K562 (cell line): Measurements from ENCODE around the gene LRFN4. TPM values are rescaled to one million over a fixed set of nuclear protein-coding genes. Genes with fewer than 3 reads are reported as not detected.
A peak's percentile ranks its signal among the peaks of the same experiment; 100 is the strongest.

Experiments
- ATAC-seq: fragments of 200-7000 bp; cut with Tn5 transposase; 3 replicates; pipeline ENCODE4 v1.9.1; 2020; ENCODE audit warnings: moderate library complexity
- Bru-seq: library from RNA; stranded (reverse); fragments of 400-500 nt; gene quantifications from one replicate; lab custom pipeline; 2021; lab: Mats Ljungman, UMichigan
- BruChase-seq, 2 experiments: library from RNA; stranded (reverse); fragments of 400-500 nt; gene quantifications; one replicate each; lab custom pipeline; 2021; lab: Mats Ljungman, UMichigan
- BruUV-seq: library from RNA; stranded (reverse); fragments of 400-500 nt; replicated peaks from 2 replicates; lab custom pipeline; 2021; lab: Mats Ljungman, UMichigan
- CTCF ChIA-PET: fragments of 300-600 bp; formaldehyde crosslinking; extraction: SDS; loops from one replicate; lab custom pipeline; 2021; ENCODE audit warnings: low intra/inter-chr PET ratio; lab: Yijun Ruan, JAX
- POLR2A ChIA-PET: fragments of 300-600, 350-650 bp; sonication (Branson Sonifier 250); formaldehyde crosslinking; extraction: SDS; loops from one replicate; lab custom pipeline; 2021; ENCODE audit warnings: antibody characterized with exemption, inconsistent platforms; lab: Yijun Ruan, JAX
- DNase-seq, 4 experiments: peaks; one replicate each; pipeline versions ENCODE4 v3.0.0 to v3.0.0-alpha.2; 2011 to 2018; ENCODE audit warnings: low spot score in 3 of 4, mixed read lengths in 3 of 4; ENCODE audit errors: extremely low read depth in 1 of 4
- FAIRE-seq: peaks from 2 replicates; lab custom pipeline; 2011; peaks lifted over from hg19 to GRCh38; lab: Jason Lieb, UNC
- H2AFZ ChIP-seq: 2 replicates; pipeline ENCODE4 v1.6.0; 2011; ENCODE audit warnings: low read depth, low read length, control low read depth, inconsistent platforms
- H3K27ac ChIP-seq: fragments of 200-600 bp; 3 replicates; pipeline ENCODE4 v1.8.0; 2011; ENCODE audit warnings: low read depth, mild to moderate bottlenecking, control low read depth, inconsistent platforms, low read length, moderate library complexity, mixed read lengths; ENCODE audit errors: extremely low read depth
- H3K27me3 ChIP-seq, 2 experiments: fragments of 300-600 bp in 1 of 2; 2 replicates in 1 of 2; 3 replicates in 1 of 2; pipeline versions ENCODE4 v1.6.0 to v1.8.0; 2011; ENCODE audit warnings: inconsistent platforms in 2 of 2, low read length in 2 of 2, mild to moderate bottlenecking in 1 of 2, mixed read lengths in 1 of 2, moderate library complexity in 1 of 2; ENCODE audit not compliant: control insufficient read depth in 2 of 2, insufficient read depth in 2 of 2
- H3K36me3 ChIP-seq: fragments of 300-600 bp; 3 replicates; pipeline ENCODE4 v1.8.0; 2011; ENCODE audit warnings: mild to moderate bottlenecking, low read length, inconsistent platforms; ENCODE audit not compliant: control insufficient read depth, insufficient read depth
- H3K4me1 ChIP-seq, 2 experiments: fragments of 200-600 bp in 1 of 2; replicated peaks in 1 of 2; 2 replicates in 1 of 2; 3 replicates in 1 of 2; pipeline versions ENCODE4 v1.5.1 to v1.8.0; 2011; ENCODE audit warnings: inconsistent platforms in 2 of 2, low read length in 2 of 2, mild to moderate bottlenecking in 1 of 2, mixed read lengths in 1 of 2, moderate library complexity in 1 of 2; ENCODE audit not compliant: control insufficient read depth in 2 of 2, insufficient read depth in 2 of 2
- H3K4me2 ChIP-seq: 2 replicates; pipeline ENCODE4 v1.6.1; 2011; ENCODE audit warnings: low read length, control low read depth, inconsistent platforms, mixed read lengths; ENCODE audit not compliant: insufficient read depth
- H3K4me3 ChIP-seq: fragments of 200-600 bp; sonication (generic), shearing (Covaris generic); 2 replicates; pipeline ENCODE4 v1.5.1; 2016; ENCODE audit warnings: control low read depth, inconsistent platforms
- H3K79me2 ChIP-seq: fragments of 200-600 bp; 3 replicates; pipeline ENCODE4 v1.8.0; 2011; ENCODE audit warnings: low read length, inconsistent platforms; ENCODE audit not compliant: control insufficient read depth, insufficient read depth
- H3K9ac ChIP-seq, 2 experiments: 2 replicates each; pipeline versions ENCODE4 v1.6.0 to v1.6.1; 2011; ENCODE audit warnings: low read depth in 2 of 2, low read length in 2 of 2, control low read depth in 1 of 2, inconsistent platforms in 1 of 2, mild to moderate bottlenecking in 1 of 2, mixed read lengths in 1 of 2; ENCODE audit not compliant: insufficient read depth in 1 of 2
- H3K9me1 ChIP-seq: one replicate; pipeline ENCODE4 v1.6.0; 2011; ENCODE audit warnings: inconsistent platforms, mild to moderate bottlenecking, low read length, moderate library complexity; ENCODE audit not compliant: control insufficient read depth, insufficient read depth
- H3K9me3 ChIP-seq: replicated peaks from 2 replicates; pipeline ENCODE4 v1.5.1; 2011; ENCODE audit warnings: low read depth, low read length, inconsistent platforms; ENCODE audit not compliant: control insufficient read depth, insufficient read depth
- H4K20me1 ChIP-seq: replicated peaks from 2 replicates; pipeline ENCODE4 v1.6.1; 2011; ENCODE audit warnings: low read length, inconsistent platforms, mixed read lengths; ENCODE audit not compliant: control insufficient read depth, insufficient read depth
- FIP1L1 ChIP-seq: fragments of 200-400 bp; formaldehyde crosslinking; IDR thresholded peaks from 2 replicates; pipeline ENCODE4 v1.6.1; 2018; ENCODE audit warnings: mild to moderate bottlenecking, low read depth, low read length; ENCODE audit not compliant: poor library complexity, severe bottlenecking
- HIVEP1 ChIP-seq: fragments of 250-450 bp; sonication (Bioruptor Pico); IDR thresholded peaks from 2 replicates; pipeline ENCODE4 v1.4.0; 2020; ENCODE audit warnings: mild to moderate bottlenecking
- MTA1 ChIP-seq: fragments of 450-650 bp; IDR thresholded peaks from 2 replicates; pipeline ENCODE4 v1.6.1; 2017; ENCODE audit warnings: borderline replicate concordance
- NFYB ChIP-seq: IDR thresholded peaks from 2 replicates; pipeline ENCODE4 v1.6.1; 2011; ENCODE audit warnings: mild to moderate bottlenecking, moderate library complexity; ENCODE audit not compliant: insufficient read length; ENCODE audit errors: extremely low read depth
- NONO ChIP-seq, 2 experiments: fragments of 200-400 bp in 1 of 2; fragments of 450-650 bp in 1 of 2; formaldehyde crosslinking in 1 of 2; IDR thresholded peaks; 2 replicates each; pipeline ENCODE4 v1.6.1; 2017; ENCODE audit warnings: low read depth in 2 of 2, mild to moderate bottlenecking in 2 of 2, moderate library complexity in 2 of 2, low read length in 1 of 2
- POLR2G ChIP-seq: fragments of 200-400 bp; formaldehyde crosslinking; IDR thresholded peaks from 2 replicates; pipeline ENCODE4 v1.6.1; 2017; ENCODE audit warnings: low read depth, mild to moderate bottlenecking, antibody characterized with exemption, low read length, moderate library complexity
- PPARD ChIP-seq: fragments of 250-450 bp; sonication (Bioruptor Pico); IDR thresholded peaks from 2 replicates; pipeline ENCODE4 v1.8.0; 2022; ENCODE audit warnings: inconsistent platforms, mild to moderate bottlenecking, moderate library complexity
- RAD21 ChIP-seq, 2 experiments: fragments of 250-450 bp in 1 of 2; fragments of 450-650 bp in 1 of 2; sonication (Bioruptor Pico) in 1 of 2; formaldehyde crosslinking in 1 of 2; IDR thresholded peaks in 1 of 2; conservative IDR thresholded peaks in 1 of 2; 2 replicates each; pipeline versions ENCODE4 v1.4.0 to v1.8.0; 2020 to 2022; ENCODE audit warnings: mild to moderate bottlenecking in 2 of 2, moderate library complexity in 1 of 2
- WGBS: fragments of 100-300 bp; shearing (Covaris generic); methylation state at CpG from one replicate; pipeline ENCODE4 v1.1.6; 2016; ENCODE audit warnings: low coverage, mixed read lengths; ENCODE audit not compliant: insufficient coverage; ENCODE audit errors: missing lambda C conversion rate; 5-methylcytosine and 5-hydroxymethylcytosine counted together
- in situ Hi-C: fragments of 300-500 bp; cut with MboI; formaldehyde crosslinking; loops from 4 replicates; pipeline ENCODE4 v1.15.0; 2018; ENCODE audit warnings: inconsistent platforms, mixed read lengths
- intact Hi-C: fragments of 100-400 bp; cut with micrococcal nuclease; formaldehyde crosslinking; loops from 2 replicates; pipeline ENCODE4 v1.14.2; 2022
- long read RNA-seq, 3 experiments: library from polyadenylated mRNA in 2 of 3; library from RNA in 1 of 3; unstranded in 2 of 3; stranded (forward) in 1 of 3; transcript quantifications; one replicate each; pipeline ENCODE4 v2.0.0, GENCODE V29; 2019 to 2022
- polyA minus RNA-seq, 3 experiments: library from RNA; depleted of rRNA, polyadenylated mRNA; stranded (reverse); fragments of >200 nt; gene quantifications; 2 replicates each; pipeline ENCODE4 v1.2.3, GENCODE V29; 2011
- polyA plus RNA-seq, 8 experiments: library from polyadenylated mRNA; depleted of rRNA in 4 of 8; stranded (reverse) in 5 of 8; unstranded in 3 of 8; fragments of >200 nt; fragmentation: Nextera tagmentation in 2 of 8; fragmentation: Illumina TruSeq in 1 of 8; extraction: Ambion mirVana in 2 of 8; extraction: Trizol in 1 of 8; gene quantifications; 2 replicates each; pipeline versions ENCODE4 v1.2.1 to v1.2.3, GENCODE V29; 2011 to 2014; ENCODE audit warnings: inconsistent platforms in 1 of 8, missing spikeins in 1 of 8
- total RNA-seq, 7 experiments: library from RNA; depleted of rRNA in 6 of 7; stranded (reverse); fragments of >200 nt in 6 of 7; fragmentation: Illumina TruSeq in 2 of 7; extraction: Trizol in 2 of 7; gene quantifications; 2 replicates each; pipeline versions ENCODE4 v1.2.1 to v1.2.3, GENCODE V29; 2011 to 2021; ENCODE audit warnings: low replicate concordance in 1 of 7
- TF ChIP-seq, protein P1 (sequence below): fragments of 250-450 bp; sonication (Bioruptor Pico); IDR thresholded peaks from 2 replicates; pipeline ENCODE4 v1.5.0; 2021
- TF ChIP-seq, protein P2 (sequence below): sonication (generic); formaldehyde crosslinking; IDR thresholded peaks from 2 replicates; pipeline ENCODE4 v1.9.0; 2022; ENCODE audit warnings: mild to moderate bottlenecking, missing genetic modification reagents

Gene LRFN4
- 6.4 and 27.6 TPM in 2 replicates for total RNA-seq (2011; cell fraction: chromatin; rRNA removed; ENCODE audit: low replicate concordance)
- total RNA-seq (2011; cell fraction: nucleolus; rRNA removed), result 47.9 and 52.9 TPM in 2 replicates
- total RNA-seq (2011; cell fraction: nucleoplasm; rRNA removed), result 13.7 and 16.8 TPM in 2 replicates
- total RNA-seq (2014; rRNA removed) (41.3 and 53.0 TPM in 2 replicates), total RNA-seq (2014; rRNA removed; fragmentation: Illumina TruSeq; extraction: Trizol) (1.1 and 1.5 TPM in 2 replicates), total RNA-seq (2015; rRNA removed; fragmentation: Illumina TruSeq; extraction: Trizol) (19.4 and 23.0 TPM in 2 replicates), total RNA-seq (2021) (59.5 and 60.1 TPM in 2 replicates), polyA plus RNA-seq (2011; rRNA removed) (6.7 and 11.3 TPM in 2 replicates), polyA plus RNA-seq (2014; fragmentation: Illumina TruSeq; extraction: Trizol) (1.1 and 9.0 TPM in 2 replicates), polyA plus RNA-seq (2014; fragmentation: Nextera tagmentation; extraction: Ambion mirVana) (under 1 TPM; 0.10 to 0.14 TPM), polyA plus RNA-seq (2014; rRNA removed) (31.5 and 32.3 TPM in 2 replicates), polyA minus RNA-seq (2011; rRNA and poly(A)+ RNA removed) (1.4 and 3.4 TPM in 2 replicates), Bru-seq, nascent RNA (percentile 57 among the genes with signal in this experiment), BruChase-seq, experiment 1, labeled RNA remaining after a 2-hour chase (percentile 64 among the genes with signal in this experiment), BruChase-seq, experiment 2, labeled RNA remaining after a 6-hour chase (percentile 71 among the genes with signal in this experiment)
- polyA plus RNA-seq (2011; cell fraction: cytosol; rRNA removed), result 17.4 and 75.5 TPM in 2 replicates
- polyA plus RNA-seq (2011; cell fraction: nucleus; rRNA removed), result 36.1 and 82.9 TPM in 2 replicates
- 18.4 and 21.2 TPM in 2 replicates for polyA plus RNA-seq (2012)
- polyA minus RNA-seq (2011; cell fraction: cytosol; rRNA and poly(A)+ RNA removed), result 23.3 and 29.6 TPM in 2 replicates
- polyA minus RNA-seq (2011; cell fraction: nucleus; rRNA and poly(A)+ RNA removed), result 12.9 and 13.5 TPM in 2 replicates
- long read RNA-seq, experiment 1, transcript LRFN4-201 (2 exons, 2,431 nt), result major isoform, 140 of 189 reads
- long read RNA-seq, experiment 1, partial matches to known transcripts, result 0 of 189 reads
- long read RNA-seq, experiment 1, other reads (novel, unspliced or antisense), result 49 of 189 reads
- long read RNA-seq, experiment 2, transcript LRFN4-201 (2 exons, 2,431 nt), result major isoform, 32 of 48 reads
- long read RNA-seq, experiment 2, partial matches to known transcripts, result 0 of 48 reads
- long read RNA-seq, experiment 2, other reads (novel, unspliced or antisense), result 16 of 48 reads
- long read RNA-seq, experiment 3, partial matches to known transcripts, result 1 of 3 reads
- long read RNA-seq, experiment 3, other reads (novel, unspliced or antisense), result 0 of 3 reads

DNA sequence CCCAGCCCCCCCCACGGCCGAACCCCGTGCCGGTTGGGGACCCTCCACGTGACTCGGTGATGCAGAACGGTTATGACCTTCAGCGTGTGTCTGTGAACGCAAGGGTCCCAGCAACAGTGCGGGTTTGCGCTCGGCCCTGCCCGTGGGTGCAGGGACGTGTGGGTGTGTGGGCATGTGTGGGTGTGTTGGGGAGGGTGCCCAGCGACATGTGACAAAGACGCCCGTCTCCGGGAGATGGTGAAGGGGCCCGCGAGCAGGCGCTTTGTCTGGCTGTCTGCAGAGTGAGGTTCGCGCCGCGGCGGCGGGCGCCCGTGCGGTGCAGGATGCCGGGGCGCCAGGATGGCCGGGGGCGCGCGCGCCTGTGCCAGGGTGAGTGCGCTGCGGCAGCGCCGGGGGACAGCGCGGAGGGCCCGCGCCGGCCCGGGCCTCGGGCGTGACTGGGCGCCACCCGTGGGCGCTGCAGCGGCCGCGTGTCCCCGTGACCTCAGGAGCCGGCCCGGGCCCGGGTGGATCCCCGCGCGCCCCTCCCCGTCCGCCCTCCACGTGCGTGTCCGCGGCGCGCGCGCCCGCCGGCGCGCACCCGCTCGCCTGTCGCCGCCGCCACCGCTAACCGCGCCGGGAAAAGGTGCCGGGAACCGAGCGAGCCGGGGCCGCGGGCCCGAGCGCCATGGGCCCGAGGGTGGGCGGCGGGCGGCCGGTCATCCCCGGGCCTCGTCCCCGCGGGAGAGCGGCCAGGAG is at the start of gene LRFN4:
Gene LRFN4, plus strand, starts transcription at position 569 of the 738 bp plus-strand sequence. CDS start 681 bp downstream, outside the sequence.
- WGBS, result 20% methylated on average over 71 of the region's 103 CpGs
- H3K36me3 ChIP-seq, result peaks cover 38% of the 10 kb centered on the region; the same call in 2 of the 3 replicates
- H3K9me3 ChIP-seq, result no peaks in the 10 kb centered on the region
- peak; percentile 13 for ATAC-seq
- H3K27ac ChIP-seq, result peak within 1 kb of the TSS; percentile 98
- intact Hi-C loops, result no loop called here
- peaks cover 11 to 92% of the 10 kb centered on the region in 2 experiments; a peak in 4 of 5 replicates for H3K4me1 ChIP-seq
- peaks cover 25% of the 10 kb centered on the region for H3K79me2 ChIP-seq
- peak within 1 kb of the TSS; percentile 96 to 99 for H3K9ac ChIP-seq
- peak within 1 kb of the TSS; percentile 68 for H3K4me3 ChIP-seq
- H3K9me1 ChIP-seq, result no peaks in the 10 kb centered on the region
- H2AFZ ChIP-seq, result peak within 1 kb of the TSS; percentile 92
- no peaks in the 10 kb centered on the region for H3K27me3 ChIP-seq
- DNase-seq, result peak; percentile 37 to 71 (median 70)
- in situ Hi-C loops, result no loop called here
- no TSS peak for BruUV-seq
- no peaks in the 10 kb centered on the region for H4K20me1 ChIP-seq
- POLR2A ChIA-PET, result interaction anchor here (0.9 to 5.5 kb wide), 5 partner anchors 9 to 119 kb away, joined by 3 to 58 read pairs (median 6); partner anchors contain the start of gene RCE1
- FAIRE-seq, result peak; percentile 51
- CTCF ChIA-PET, result no interaction called here
- H3K4me2 ChIP-seq, result peak within 1 kb of the TSS; percentile 96
- TF ChIP-seq, protein P1, sequence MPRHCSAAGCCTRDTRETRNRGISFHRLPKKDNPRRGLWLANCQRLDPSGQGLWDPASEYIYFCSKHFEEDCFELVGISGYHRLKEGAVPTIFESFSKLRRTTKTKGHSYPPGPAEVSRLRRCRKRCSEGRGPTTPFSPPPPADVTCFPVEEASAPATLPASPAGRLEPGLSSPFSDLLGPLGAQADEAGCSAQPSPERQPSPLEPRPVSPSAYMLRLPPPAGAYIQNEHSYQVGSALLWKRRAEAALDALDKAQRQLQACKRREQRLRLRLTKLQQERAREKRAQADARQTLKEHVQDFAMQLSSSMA (CRISPR knock-in tag), result no peak
- TF ChIP-seq FIP1L1 (no peak), RAD21 (CRISPR knock-in tag; conservative IDR thresholded peaks at IDR 0.05 in 1 of 2, IDR thresholded peaks at IDR 0.05 in 1 of 2) (no peak), POLR2G (peak; percentile 47; the same call in 1 of the 2 replicates), MTA1 (no peak), PPARD (CRISPR knock-in tag) (no peak), HIVEP1 (CRISPR knock-in tag) (no peak), NONO (IDR thresholded peaks at IDR 0.05; ENCODE audit: low read depth in 2 of 2, low read length in 1 of 2) (0 out of 4 replicates have a peak, but pooled peaks of 1 of the 2 experiments have one; percentile 34), NFYB (no peak)
- TF ChIP-seq, protein P2, sequence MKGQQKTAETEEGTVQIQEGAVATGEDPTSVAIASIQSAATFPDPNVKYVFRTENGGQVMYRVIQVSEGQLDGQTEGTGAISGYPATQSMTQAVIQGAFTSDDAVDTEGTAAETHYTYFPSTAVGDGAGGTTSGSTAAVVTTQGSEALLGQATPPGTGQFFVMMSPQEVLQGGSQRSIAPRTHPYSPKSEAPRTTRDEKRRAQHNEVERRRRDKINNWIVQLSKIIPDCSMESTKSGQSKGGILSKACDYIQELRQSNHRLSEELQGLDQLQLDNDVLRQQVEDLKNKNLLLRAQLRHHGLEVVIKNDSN, result peak; percentile 82
